Fibroblast of pulmonary artery (primary cell): ENCODE data around the gene CCDC170.

ENCODE experiments used
- DNase-seq: peaks from one replicate; pipeline ENCODE4 v3.0.0-alpha.2; 2010; ENCODE audit warnings: low read depth
- H3K4me3 ChIP-seq: replicated peaks from 2 replicates; pipeline ENCODE4 v1.5.1; 2011; ENCODE audit warnings: low read depth, mild to moderate bottlenecking, control low read depth, low read length, moderate library complexity
- TF ChIP-seq, protein P1 (sequence below): IDR thresholded peaks from 2 replicates; pipeline ENCODE4 v1.5.1; 2011; ENCODE audit warnings: mild to moderate bottlenecking, control low read depth, low read length, inconsistent platforms; ENCODE audit errors: missing control alignments

CCDC170 gene

DNA sequence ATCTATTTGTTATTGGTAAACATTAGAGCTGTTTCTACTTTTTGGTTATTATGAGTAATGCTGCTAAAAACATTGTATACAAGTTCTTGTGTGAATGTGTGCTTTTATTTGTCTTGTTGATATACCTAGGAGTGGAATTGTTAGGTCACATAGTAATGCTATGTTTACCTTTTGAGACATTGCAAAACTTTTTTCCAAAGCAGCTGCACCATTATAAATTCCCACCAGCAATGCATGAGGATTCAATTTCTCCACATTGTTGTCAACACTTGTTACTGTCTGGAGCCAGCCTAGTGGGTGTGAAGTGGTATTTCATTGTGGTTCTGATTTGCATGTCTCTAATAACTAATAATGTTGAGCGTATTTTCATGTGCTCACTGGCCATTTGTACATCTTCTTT, 145.9 kb downstream of the CCDC170 start:
- TF ChIP-seq, protein P1, sequence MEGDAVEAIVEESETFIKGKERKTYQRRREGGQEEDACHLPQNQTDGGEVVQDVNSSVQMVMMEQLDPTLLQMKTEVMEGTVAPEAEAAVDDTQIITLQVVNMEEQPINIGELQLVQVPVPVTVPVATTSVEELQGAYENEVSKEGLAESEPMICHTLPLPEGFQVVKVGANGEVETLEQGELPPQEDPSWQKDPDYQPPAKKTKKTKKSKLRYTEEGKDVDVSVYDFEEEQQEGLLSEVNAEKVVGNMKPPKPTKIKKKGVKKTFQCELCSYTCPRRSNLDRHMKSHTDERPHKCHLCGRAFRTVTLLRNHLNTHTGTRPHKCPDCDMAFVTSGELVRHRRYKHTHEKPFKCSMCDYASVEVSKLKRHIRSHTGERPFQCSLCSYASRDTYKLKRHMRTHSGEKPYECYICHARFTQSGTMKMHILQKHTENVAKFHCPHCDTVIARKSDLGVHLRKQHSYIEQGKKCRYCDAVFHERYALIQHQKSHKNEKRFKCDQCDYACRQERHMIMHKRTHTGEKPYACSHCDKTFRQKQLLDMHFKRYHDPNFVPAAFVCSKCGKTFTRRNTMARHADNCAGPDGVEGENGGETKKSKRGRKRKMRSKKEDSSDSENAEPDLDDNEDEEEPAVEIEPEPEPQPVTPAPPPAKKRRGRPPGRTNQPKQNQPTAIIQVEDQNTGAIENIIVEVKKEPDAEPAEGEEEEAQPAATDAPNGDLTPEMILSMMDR = no peak
- no peak overlapping the region for H3K4me3 ChIP-seq
- no peak for DNase-seq

GRCh38 chr6:151641028-151641427, 147.2 kb downstream of the CCDC170 start:
- TF ChIP-seq, protein P1 = no peak
- H3K4me3 ChIP-seq = no peak overlapping the region
- DNase-seq = no peak

GRCh38 chr6:151647976-151648639, 154.3 kb downstream of the CCDC170 start:
- DNase-seq = peak; percentile 4
- H3K4me3 ChIP-seq = no peak overlapping the region
- TF ChIP-seq, protein P1 = peak; percentile 8

DNA sequence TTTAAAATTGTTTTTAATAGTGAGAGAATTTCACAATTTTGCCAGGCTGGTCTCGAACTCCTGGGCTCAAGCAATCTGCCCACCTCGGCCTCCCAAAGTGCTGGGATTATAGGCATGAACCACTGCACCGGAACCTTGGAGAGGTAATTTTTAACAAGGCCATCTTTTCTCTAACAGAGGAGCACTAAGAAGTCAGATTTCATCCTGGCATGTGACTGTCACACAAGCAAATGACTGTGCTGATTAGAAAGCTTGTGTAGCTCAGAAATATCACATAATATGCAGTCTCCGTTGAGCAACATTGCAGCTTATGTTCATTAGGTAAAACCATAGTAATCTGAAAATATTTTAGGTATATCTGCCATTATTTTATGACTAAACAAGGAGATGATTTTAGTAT, 156.0 kb downstream of the CCDC170 start:
- H3K4me3 ChIP-seq = no peak overlapping the region
- TF ChIP-seq, protein P1 = no peak
- no peak for DNase-seq

DNA sequence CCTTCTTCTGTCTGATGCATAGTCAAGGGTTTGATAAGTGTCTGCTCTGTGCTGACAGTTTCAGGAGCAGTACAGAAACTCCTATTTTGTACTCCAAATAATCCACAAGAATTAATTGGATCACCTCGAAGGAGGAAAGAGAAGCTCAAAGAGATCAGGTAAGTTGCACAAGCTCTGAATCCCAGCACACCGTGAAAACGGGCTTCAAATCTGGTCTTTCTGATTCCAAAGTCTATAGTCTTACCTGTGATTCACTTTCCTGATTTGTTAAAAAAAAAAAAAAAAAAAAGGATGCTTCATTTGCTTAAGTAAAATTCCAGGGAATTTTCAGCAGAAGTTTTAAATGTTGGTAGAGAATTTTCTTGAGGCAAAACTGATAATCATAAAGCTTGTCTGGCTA, 157.8 kb downstream of the CCDC170 start:
- DNase-seq = no peak
- TF ChIP-seq, protein P1 = no peak
- H3K4me3 ChIP-seq = no peak overlapping the region

GRCh38 chr6:151652325-151652724, 158.5 kb downstream of the CCDC170 start:
- no peak for DNase-seq
- H3K4me3 ChIP-seq = no peak overlapping the region
- TF ChIP-seq, protein P1 = no peak

DNA sequence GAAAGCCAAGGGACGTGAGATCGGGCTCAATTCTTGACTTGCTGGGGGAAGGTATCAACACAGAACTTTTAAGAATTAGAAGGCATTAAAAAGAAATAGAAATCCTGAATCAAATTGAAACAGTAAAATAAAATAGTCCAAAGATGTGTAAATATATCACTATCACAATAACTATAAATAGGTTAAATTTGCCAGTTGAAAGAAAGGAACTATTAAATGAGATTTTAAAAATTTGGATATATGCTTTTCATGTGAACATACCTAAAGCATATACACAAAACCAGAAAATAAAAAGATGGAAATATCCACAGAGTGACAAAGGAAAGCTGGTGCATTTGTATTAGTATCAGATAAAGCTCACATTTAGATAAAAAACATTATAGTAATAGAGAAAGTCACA, 161.3 kb downstream of the CCDC170 start:
- no peak for DNase-seq

More for the DNA sequence above, 161.3 kb downstream of the CCDC170 start:
- TF ChIP-seq, protein P1 = no peak
- no peak overlapping the region for H3K4me3 ChIP-seq
